ENCODE results near the gene EPHB4. TPM values are rescaled to one million over a fixed set of nuclear protein-coding genes. Genes with fewer than 3 reads are reported as not detected.
A peak's percentile ranks its signal among the peaks of the same experiment; 100 is the strongest.
"Not testable (repeated sequence)": the region's sequence is repeated elsewhere in the genome, so short reads cannot be mapped to it uniquely, and the experiment has no call there.

The EPHB4 gene
- total RNA-seq, 1 experiment from 2014 or later, result 36.8 TPM

- no peak for DNase-seq (ENCODE audit: low read depth)
Observed at GRCh38 chr7:100822236-100823139, 4.8 kb downstream of the EPHB4 start.

DNA sequence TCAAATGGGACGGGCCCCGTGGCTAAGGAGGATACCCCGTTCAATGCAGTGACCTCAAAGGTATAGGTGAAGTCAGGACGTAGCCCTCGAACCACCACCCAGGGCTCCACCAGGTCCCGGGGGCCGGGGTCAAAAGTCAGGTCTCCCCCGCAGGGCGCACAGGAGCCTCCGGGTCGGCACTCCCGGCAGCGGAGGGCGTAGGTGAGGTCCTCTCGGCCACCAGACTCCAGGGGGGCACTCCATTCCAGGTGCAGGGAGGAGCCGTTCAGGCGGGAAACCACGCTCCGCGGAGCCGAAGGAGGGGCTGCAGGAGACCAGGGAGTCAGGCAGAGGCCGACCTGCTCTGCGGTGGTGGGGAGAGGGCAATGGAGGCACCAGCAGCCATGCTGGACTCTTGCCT, 7.7 kb downstream of the EPHB4 start:
- no peak for DNase-seq (ENCODE audit: low read depth)

GRCh38 chr7:100818825-100819224, 8.5 kb downstream of the EPHB4 start:
- no peak for DNase-seq (ENCODE audit: low read depth)

GRCh38 chr7:100818366-100818765, 9.0 kb downstream of the EPHB4 start:
- no peak for DNase-seq (ENCODE audit: low read depth)

GRCh38 chr7:100817097-100817496, 10.2 kb downstream of the EPHB4 start:
- DNase-seq (ENCODE audit: low read depth), result no peak

DNA sequence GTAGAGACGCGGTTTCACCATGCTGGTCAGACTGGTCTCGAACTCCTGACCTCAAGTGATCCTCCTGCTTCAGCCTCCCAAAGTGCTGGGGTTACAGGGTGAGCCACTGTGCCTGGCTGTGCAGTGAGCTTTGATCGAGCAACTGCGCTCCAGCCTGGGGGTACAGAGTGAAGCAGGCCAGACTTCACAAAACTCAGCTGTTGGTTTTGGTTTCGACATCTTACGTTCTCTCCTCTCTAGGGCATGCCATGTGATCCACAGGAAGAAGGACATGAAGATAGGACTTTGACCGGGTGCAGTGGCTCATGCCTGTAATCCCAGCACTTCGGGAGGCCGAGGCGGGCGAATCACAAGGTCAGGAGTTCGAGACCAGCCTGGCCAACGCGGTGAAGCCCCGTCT, 10.8 kb downstream of the EPHB4 start:
- DNase-seq (ENCODE audit: low read depth), result not testable (repeated sequence)

DNA sequence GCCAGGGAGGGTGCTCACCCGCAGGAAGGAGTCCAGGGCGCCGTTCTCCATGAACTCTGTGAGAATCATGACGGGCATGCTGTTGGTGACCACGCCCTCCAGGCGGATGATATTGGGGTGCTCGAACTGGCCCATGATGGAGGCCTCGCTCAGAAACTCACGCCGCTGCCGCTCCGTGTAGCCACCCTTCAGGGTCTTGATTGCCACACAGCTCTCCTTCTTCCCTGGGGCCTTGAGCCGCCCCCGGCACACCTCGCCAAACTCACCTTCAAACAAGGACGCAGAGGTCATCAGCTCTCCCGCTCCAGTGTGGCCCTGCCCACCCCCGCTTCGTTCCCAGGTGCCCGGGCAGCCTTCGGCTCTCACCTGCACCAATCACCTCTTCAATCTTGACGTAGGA, 14.6 kb downstream of the EPHB4 start:
- DNase-seq (ENCODE audit: low read depth), result no peak

- DNase-seq (ENCODE audit: low read depth), result no peak
Observed at GRCh38 chr7:100811480-100811879, 15.8 kb downstream of the EPHB4 start.

DNA sequence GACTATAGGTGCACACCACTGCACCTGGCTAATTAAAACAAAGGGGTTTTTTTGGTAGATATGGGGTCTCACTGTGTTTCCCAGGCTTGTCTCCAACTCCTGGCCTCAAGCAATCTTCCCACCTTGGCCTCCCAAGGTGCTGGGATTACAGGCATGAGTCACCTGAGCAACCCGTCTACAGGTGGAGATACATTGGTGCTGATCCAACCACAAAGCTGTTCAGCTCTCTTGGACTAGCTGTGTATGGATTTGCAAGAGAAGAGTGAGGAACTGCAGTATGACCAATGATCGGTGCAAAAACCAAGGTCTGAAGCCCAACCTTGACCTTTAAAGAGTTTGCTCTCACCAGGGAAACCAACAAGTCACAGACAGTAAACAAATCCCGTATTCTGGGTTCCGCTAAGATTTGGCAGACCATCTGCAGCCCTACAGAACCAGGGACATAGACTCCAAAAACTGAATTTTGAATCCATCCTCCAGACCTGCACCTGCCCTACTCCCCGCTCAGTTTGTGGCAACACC, 18.9 kb downstream of the EPHB4 start:
- no peak for DNase-seq (ENCODE audit: low read depth)

DNA sequence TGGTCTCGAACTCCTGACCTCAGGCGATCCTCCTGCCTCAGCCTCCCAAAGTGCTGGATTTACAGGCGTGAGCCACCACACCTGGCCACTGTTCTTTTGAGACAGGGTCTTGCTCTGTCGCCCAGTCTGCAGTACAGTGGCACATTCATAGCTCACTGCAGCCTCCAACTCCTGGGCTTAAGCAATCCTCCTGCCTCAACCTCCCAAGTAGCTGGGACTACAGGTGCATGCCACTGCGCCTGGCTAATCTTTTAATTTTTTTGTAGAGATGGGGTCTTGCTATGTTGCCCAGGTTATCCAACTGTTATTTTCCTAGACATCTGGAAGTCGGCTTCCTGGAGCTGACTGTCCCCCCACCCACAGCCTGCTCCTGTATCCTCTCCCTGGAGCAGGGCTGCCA, 20.4 kb downstream of the EPHB4 start:
- not testable (repeated sequence) for DNase-seq (ENCODE audit: low read depth)

DNA sequence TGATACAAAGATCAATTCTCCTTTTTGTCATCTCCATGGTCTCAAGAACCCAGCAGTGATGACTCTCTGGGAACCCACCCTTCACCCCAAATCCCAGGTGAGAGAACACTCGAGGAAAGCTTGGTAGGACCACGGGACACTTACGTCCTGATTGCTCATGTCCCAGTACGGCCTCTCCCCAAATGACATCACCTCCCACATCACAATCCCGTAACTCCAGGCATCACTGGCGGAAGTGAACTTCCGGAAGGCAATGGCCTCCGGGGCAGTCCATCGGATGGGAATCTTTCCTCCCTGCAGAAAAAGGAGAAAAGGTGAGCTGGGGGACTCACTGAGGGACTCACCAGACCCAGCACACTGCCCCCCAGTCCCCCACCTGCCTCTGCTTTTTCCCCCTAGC, 21.0 kb downstream of the EPHB4 start:
- DNase-seq (ENCODE audit: low read depth), result no peak

DNA sequence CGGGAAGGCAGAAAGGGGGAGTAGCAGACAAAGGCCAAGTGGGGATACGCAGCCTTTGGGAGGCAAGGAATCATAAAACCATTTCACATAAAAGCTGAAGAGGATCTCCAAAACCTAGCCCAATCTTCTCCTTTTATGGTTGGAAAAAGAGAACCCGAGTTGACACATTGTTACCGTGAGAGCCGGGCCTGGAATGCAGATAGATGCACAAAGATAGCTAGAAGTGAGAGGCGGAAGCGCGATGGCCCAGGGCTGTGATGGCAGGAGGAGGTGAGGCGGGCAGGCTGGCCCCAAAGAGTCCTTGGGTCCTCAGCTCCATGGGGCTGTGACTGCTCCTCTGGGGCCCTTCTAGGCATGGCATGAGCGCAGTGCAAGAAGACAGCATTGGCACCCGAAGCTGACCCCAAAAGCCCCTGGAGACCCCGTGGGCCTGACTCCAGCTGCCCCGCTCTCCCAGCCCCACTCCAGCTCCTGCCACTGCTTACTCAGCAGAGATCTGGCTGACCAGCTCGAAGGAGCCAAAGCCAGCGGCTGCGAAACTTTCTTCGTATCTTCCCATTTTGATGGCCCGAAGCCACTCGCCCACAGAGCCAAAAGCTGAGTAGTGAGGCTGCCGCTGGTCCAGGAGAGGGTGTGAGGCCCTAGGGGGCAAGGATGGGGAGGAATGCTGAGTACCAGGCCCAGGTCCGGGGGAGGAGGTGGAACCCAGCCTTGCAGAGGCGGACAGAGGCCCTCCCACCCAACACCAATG, 22.5 kb downstream of the EPHB4 start:
- peak; percentile 38 for DNase-seq (ENCODE audit: low read depth)

GRCh38 chr7:100803398-100804161, 23.7 kb downstream of the EPHB4 start:
- DNase-seq (ENCODE audit: low read depth), result peak; percentile 93

DNA sequence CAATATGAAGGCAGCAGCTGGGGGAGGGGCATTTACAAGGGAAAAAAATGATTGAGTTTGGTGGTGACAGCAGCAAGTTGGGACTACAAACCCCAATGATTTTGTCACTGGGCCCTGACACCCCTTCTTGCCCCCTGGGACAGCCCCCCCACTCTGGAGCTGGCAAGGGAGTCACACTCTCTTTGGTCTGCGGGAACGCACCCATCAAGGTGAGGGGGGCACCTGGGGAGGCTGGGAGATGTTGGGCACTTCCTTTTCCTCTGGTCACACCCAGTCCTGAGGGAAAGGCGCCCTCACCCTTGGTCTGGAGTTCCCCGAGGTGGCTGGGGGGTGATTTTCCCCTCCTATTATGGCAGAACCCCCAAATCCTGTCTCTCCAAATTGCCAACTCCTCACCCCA, 24.4 kb downstream of the EPHB4 start:
- no peak for DNase-seq (ENCODE audit: low read depth)

DNA sequence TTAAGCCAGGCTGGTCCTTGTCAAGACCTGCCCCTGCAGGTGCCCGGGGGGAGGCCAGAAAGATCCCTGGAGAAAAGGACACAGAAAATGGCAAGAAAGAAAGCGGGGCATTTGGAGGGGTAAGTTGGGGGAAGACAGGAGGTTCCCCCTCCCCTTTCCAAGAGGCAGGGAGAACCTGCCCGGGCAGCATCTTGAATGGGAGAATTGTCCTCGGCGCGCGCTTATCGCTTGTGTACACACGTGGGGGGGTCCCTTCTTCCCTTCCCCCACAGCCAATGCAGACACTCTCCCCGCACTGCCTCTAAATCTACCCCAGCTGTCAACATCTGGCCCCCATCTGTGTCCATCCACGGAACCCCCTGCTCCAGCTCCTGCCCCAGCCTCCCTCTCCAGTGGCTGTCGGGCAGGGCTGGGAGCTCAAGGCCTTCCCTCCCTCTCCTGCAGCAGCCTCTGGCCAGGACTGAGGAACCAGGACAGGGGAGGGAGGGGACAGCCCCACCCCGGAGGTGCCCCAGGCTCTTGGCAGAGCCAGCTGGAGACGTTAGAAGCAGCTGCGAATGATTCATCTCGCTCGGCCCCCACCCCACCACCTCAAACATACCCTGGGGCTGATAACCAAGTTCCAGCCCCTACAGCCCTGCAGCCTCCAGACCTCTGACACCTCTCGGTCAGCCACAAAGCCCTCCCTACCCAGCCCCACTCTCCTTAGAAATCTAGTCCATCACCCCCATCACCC, 25.3 kb downstream of the EPHB4 start:
- peak; percentile 99 for DNase-seq (ENCODE audit: low read depth)

DNA sequence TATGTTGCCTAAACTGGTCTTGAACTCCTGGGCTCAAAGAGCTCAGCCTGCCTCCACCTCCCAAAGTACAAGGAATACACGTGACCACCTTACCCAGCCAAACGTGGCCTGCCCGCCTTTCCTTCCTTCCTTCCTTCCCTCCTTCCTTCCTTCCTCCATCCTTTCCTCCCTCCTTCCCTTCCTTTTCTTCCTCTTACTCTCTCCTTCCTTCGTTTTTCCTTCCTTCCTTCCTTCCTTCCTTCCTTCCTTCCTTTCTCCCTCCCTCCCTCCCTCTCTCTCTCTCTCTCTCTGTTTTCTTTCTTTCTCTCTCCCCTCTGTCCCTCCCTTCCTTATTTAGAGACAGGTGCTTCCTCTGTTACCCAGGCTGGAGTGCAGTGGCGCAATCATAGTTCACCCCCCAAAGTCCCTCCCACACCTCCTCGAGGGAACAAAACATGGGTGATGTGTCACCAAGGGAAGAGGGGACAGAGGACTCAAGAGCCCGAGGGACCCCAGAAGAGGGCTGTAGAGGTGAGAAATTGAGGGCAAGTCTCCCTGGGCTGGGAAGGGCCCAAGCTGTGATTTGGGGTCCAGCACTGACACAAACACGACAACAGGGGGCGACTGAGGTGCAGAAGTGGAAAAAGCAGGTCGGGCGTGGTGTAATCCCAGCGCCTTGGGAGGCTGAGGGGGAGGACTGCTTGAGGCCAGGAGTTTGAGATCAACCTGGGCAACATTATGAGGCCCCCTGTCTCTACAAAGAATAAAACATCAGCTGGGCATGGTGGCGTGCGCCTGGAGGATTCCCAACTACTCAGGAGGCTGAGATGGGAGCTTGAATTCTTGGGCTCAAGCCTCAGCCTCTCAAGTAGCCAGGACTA, 28.1 kb downstream of the EPHB4 start:
- DNase-seq (ENCODE audit: low read depth), result peak; percentile 63

DNA sequence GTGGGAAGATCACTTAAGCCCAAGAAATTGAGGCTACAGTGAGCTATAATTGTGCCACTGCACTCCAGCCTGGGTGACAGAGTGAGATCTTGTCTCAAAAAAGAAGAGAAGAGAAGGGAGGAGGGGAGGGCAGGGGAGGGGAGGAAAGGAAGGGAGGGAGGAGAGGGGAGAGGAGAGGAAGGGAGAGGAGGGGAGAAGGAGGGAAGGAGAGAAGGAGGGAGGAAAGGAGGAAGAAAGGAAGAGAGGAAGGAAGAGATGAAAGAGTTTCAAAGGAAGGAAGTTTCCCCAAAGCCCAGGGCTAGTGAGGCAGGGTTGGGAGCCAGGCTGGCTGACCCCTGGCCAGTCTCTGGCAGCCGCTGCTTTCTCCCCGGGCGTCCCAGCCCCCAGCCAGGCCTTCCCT, 32.6 kb downstream of the EPHB4 start:
- DNase-seq (ENCODE audit: low read depth), result no peak

DNA sequence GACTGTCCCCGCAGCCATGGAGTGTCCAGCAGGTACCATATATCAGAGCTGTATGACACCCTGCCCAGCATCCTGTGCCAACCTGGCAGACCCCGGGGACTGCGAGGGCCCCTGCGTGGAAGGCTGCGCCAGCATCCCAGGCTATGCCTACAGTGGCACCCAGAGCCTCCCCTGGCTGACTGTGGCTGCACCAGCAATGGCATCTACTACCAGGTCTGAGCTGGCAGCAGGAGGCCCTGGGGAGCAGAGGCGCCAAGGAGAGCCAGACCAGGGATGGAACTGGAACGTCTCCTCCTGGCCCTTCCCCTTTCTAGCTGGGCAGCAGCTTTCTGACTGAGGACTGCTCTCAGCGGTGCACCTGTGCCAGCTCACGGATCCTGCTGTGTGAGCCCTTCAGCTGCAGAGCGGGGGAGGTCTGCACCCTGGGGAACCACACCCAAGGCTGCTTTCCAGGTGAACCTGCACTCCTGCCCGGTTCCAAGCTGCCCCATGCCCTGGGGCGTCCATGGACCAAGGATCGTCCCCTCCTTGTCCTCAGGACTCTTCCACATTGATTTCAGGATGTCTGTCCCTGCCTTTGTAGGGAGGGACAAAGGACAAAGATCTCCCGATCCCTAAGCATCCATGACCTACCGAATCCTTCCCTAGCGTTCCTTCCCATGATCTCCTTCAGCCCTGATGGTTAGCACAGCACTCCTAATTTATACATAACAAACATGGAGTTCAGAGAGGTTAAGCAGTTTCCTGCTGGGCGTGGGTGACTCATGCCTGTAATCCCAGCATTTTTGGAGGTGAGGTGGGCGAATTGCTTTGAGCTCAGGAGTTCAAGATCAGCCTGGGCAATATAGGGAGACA, 33.3 kb downstream of the EPHB4 start:
- DNase-seq (ENCODE audit: low read depth), result peak; percentile 33
